22Rv1 (cell line): Measurements from ENCODE around the gene THPO.

Experiments
- ZFX ChIP-seq: fragments of 450-650 bp; IDR thresholded peaks from 2 replicates; pipeline ENCODE4 v1.6.1; 2017; ENCODE audit warnings: antibody characterized with exemption, borderline replicate concordance
- TF ChIP-seq, protein P1 (sequence below): fragments of 450-650 bp; IDR thresholded peaks from 2 replicates; pipeline ENCODE4 v1.5.1; 2017; ENCODE audit warnings: mild to moderate bottlenecking

DNA sequence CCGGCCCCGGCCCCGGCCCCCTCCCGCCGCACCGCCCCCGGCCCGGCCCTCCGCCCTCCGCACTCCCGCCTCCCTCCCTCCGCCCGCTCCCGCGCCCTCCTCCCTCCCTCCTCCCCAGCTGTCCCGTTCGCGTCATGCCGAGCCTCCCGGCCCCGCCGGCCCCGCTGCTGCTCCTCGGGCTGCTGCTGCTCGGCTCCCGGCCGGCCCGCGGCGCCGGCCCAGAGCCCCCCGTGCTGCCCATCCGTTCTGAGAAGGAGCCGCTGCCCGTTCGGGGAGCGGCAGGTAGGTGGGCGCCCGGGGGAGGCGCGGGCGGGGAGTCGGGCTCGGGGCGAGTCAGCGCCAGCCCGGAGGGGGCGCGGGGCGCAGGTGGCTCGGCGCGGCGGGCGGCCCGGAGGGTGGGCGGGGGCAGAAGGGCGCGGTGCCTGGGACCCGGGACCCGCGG, 2.2 kb upstream of the THPO start:
- TF ChIP-seq, protein P1, sequence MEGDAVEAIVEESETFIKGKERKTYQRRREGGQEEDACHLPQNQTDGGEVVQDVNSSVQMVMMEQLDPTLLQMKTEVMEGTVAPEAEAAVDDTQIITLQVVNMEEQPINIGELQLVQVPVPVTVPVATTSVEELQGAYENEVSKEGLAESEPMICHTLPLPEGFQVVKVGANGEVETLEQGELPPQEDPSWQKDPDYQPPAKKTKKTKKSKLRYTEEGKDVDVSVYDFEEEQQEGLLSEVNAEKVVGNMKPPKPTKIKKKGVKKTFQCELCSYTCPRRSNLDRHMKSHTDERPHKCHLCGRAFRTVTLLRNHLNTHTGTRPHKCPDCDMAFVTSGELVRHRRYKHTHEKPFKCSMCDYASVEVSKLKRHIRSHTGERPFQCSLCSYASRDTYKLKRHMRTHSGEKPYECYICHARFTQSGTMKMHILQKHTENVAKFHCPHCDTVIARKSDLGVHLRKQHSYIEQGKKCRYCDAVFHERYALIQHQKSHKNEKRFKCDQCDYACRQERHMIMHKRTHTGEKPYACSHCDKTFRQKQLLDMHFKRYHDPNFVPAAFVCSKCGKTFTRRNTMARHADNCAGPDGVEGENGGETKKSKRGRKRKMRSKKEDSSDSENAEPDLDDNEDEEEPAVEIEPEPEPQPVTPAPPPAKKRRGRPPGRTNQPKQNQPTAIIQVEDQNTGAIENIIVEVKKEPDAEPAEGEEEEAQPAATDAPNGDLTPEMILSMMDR = no peak
- TF ChIP-seq ZFX = no peak
